GM18520 (cell line): ENCODE results near the gene NDUFC2.
"Not testable (repeated sequence)": the region's sequence is repeated elsewhere in the genome, so short reads cannot be mapped to it uniquely, and the experiment has no call there.

Experiments
- ATAC-seq: cut with Tn5 transposase; IDR thresholded peaks from one replicate; pipeline ENCODE4 v1.9.1; 2021; ENCODE audit not compliant: unreplicated experiment

Gene NDUFC2

DNA sequence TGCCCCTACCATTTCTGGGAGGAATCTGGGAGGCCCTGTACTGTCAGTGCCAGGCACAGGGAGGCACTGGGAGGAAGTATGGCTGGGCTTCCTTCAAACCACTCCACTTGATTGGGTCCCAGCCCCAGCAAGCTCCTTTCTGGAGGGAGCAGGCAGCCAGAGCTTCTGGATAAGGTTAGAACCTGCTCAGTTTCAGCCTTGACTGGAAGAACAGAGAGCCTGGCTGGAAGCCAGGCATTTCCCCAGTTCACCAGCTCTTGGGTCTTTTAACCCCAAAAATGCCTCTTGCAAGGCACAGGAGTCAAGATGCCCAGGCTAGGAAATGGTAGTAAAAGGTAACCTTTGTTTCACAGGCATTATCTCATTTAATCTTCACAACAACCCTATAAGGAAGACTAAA, 47.6 kb downstream of the NDUFC2 start:
- ATAC-seq: no peak

- peak; percentile 90 for ATAC-seq
Observed at GRCh38 chr11:78031629-78032028, 48.0 kb downstream of the NDUFC2 start.

DNA sequence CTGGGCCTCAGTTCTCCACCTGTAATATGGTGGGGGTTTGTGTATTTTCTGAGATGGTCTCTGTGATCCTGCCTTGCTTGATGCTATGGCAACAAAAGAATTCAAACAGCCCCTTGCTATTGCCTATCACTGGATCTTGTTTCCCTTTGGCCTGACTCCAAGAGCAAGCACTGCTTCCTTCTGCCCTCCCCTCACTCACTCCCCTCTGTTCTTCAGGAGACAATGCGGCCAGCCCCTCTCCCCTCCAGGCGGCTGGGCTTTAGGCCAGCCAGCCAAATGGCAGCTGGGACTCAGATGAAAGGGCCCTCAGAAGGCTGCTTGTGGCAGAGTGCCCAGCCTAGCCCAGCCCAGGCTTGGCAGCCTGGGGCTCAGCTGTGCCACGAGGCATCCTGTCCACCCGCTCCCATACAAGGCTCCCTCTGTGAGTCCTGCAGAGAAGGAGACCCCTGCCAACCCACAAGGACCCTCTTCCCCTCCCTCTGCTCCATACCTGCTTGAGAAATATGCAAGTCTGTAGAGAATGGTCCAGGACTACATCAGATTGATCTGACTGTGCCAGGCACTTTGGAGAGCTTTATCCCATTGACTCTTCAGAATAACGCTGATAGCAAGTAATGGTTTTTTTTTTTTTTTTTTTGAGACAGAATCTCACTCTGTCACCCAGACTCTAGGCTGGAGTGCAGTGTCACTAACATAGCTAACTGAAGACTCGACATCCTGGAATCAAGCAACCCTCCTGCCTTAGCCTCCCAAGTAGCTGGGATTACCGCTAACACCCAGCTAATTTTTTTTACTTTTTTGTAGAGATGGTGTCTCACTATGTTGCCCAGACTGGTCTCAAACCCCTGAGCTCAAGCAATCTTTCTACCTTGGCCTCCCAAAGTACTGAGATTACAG, 49.0 kb downstream of the NDUFC2 start:
- ATAC-seq: no peak

DNA sequence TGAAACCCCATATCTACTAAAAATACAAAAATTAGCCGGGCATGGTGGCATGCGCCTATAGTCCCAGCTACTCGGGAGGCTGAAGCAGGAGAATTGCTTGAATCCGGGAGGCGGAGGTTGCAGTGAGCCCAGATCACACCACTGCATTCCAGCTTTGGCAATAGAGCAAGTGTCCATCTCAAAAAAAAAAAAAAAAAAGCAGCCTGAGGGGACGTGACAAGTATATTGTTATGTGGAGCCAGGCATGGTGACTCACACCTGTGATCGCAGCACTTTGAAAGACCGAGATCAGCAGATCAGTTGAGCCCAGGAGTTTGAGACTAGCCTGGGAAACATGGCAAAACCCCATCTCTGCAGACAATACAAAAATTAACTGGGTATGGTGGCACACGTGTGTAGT, 51.2 kb downstream of the NDUFC2 start:
- ATAC-seq: not testable (repeated sequence)

DNA sequence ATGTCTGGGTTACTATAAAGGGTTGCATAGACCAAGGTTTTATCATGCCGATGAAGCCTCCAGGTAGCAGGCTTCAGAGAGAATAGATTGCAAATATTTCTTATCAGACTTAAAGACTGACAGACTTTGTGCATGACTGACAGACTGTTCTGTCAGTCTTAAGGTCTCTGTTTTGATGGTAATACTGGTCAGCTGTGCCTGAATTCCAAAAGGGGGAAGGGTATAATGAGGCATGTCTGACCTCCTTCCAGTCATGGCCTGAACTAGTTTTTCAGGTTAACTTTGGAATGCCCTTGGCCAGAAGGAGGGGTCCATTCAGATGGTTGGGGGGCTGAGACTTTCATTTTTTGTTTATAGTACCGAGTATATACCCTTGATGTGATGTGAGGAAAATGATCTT, 51.9 kb downstream of the NDUFC2 start:
- no peak for ATAC-seq

DNA sequence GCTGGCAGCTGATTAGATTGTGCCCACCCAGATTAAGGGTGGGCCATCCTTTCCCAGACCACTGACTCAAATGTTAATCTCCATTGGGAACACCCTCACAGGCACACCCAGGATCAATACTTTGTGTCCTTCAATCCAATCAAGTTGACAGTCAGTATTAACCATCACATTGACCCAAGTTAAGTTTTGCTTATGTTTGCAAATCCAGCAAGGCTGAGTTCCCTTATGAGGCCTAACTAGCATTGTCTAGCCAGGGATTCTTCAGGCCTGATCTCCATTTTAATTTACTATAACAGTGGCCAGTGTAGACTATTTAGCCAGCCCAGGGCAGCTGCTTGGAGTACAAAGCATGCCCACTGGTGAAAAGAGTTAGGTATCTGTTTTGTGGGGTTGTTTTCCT, 54.3 kb downstream of the NDUFC2 start:
- ATAC-seq: no peak

DNA sequence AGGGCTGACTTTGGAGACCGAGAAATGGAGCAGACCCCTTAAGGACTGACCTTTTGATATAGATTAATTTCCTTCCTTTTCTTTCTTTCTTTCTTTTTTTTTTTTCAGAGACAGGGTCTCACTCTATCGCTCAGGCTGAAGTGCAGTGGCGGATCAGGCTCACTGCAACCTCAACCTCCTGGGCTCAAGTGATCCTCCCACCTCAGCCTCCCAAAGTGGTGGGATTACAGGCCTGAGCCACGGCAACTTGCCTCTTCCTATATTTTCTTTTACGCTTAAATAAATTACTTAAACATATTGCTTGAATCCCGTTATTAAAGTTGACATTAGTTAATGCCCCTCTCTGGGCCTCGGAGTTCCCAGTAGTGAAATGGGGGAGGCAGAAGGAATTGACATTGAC, 56.2 kb downstream of the NDUFC2 start:
- ATAC-seq: no peak

DNA sequence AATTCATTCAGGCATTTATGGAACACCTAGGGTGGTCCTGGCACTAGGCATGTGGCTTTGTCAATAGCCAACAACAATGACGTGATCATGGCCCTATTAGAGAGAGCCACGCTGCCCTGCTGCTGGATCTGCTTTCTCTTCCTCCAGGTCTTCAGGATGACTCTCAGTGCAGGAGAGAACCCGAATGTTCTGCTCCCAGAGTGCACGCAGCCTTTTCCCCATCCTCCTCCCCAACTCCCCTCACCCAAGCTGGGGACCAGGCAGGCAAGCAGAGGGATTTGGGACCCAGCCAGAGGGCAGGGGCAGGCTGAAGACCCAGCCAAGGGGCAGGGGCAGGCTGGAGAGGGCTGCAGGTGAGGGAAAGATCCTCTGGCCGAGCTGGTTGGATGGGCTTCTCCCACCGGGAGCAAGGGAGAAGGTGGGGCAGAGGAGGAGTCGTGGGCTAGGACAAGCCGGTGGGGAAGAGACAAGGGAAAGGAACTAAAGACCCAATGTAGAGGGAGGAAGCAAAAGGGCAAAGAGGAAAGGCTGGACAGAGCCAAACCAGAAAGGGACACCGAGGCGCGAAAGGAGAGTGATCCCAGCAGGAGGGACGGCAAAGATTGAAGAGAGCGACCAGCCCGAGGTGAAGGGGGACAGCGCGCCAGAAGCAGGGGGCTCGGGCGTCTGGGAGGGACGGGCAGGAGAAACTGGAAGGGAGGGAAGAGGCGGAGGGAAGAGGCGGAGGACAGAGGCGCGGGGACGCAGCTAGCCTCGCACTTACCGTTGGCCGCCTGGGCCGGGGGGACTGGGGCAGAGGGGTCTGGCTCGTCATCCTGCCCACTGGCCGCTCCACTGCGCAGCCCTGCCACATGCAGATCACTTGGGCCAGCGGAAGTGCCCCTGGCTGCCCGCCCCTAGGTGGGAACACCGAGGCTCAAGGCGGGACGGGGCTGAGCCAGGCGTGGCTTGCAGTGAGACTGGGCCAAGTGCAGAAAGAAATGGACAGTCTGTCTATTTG, 57.0 kb downstream of the NDUFC2 start, which contains the start of gene KCTD14:
Gene KCTD14, minus strand, starts transcription at position 880 of the 1,000 bp plus-strand sequence. Its CDS starts 27 bp downstream, at position 853.
- ATAC-seq: no peak

DNA sequence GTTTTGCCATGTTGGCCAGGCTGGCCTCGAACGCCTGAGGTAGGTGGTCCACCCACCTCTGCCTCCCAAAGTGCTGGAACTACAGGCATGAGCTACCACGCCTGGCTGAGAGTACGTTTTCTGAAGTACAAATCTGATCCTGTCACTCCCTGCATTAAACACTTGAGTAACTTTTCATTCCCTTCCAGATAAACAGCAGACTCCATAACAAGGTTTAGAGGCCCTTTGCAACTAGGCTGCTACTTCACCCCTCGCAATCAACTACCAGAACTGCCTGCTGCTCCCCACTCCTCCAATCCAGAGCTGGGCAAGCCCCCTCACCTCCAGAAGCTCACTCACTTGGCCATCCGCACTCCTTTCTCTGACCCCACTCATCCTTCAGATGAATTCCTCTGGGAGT, 58.1 kb downstream of the NDUFC2 start:
- ATAC-seq: no peak

DNA sequence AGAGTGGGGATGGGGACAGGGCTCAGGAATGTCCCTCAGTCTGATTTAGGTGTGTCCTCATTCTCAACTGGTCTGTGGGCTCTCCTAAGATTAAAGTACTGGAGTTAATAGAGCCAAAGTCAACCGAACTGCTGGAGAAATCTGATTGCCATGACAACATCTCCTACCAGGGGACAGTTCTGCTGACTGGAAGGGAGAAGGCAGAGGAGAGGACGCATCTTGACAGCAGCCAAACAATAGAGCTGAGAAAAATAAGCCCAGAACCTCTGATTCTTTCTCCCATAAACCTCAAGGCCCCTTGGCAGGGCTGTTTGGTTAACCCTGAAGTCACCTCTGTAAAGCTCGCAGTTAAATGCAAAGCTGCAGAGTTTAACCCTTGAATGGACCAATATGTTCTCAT, 59.4 kb downstream of the NDUFC2 start:
- ATAC-seq: no peak

GRCh38 chr11:78019808-78020207, 59.9 kb downstream of the NDUFC2 start:
- no peak for ATAC-seq
